ENCODE measurements around the gene FLVCR2.

FLVCR2 gene

GRCh38 chr14:75578102-75578785, at the start of gene FLVCR2:
Gene FLVCR2, plus strand, starts transcription at chr14:75578620. Its CDS starts 353 bp downstream, at chr14:75578973.
- DNase-seq, result peak; percentile 53

- no peak for DNase-seq
Measured at GRCh38 chr14:75531256-75531655, 47.2 kb upstream of the FLVCR2 start.

- DNase-seq, result no peak
Measured at GRCh38 chr14:75531660-75532317, 46.6 kb upstream of the FLVCR2 start.

GRCh38 chr14:75533791-75534555, 44.4 kb upstream of the FLVCR2 start:
- DNase-seq, result no peak

- no peak for DNase-seq
Measured at GRCh38 chr14:75535164-75535898, 43.1 kb upstream of the FLVCR2 start.

- no peak for DNase-seq
Measured at GRCh38 chr14:75537071-75537470, 41.3 kb upstream of the FLVCR2 start.

GRCh38 chr14:75539162-75539560, 39.3 kb upstream of the FLVCR2 start:
- no peak for DNase-seq

- DNase-seq, result peak; percentile 38
Measured at GRCh38 chr14:75539561-75540478, 38.6 kb upstream of the FLVCR2 start.

- no peak for DNase-seq
Measured at GRCh38 chr14:75540479-75540851, 38.0 kb upstream of the FLVCR2 start.

GRCh38 chr14:75542588-75543091, 35.8 kb upstream of the FLVCR2 start:
- DNase-seq, result peak; percentile 81

- DNase-seq, result no peak
Measured at GRCh38 chr14:75543253-75543652, 35.2 kb upstream of the FLVCR2 start.

GRCh38 chr14:75543786-75544185, 34.6 kb upstream of the FLVCR2 start:
- no peak for DNase-seq

GRCh38 chr14:75545907-75546306, 32.5 kb upstream of the FLVCR2 start:
- no peak for DNase-seq

GRCh38 chr14:75547552-75548250, 30.7 kb upstream of the FLVCR2 start:
- no peak for DNase-seq

- no peak for DNase-seq
Measured at GRCh38 chr14:75548544-75548943, 29.9 kb upstream of the FLVCR2 start.

GRCh38 chr14:75549169-75549568, 29.3 kb upstream of the FLVCR2 start:
- DNase-seq, result no peak

- no peak for DNase-seq
Measured at GRCh38 chr14:75551021-75551420, 27.4 kb upstream of the FLVCR2 start.

GRCh38 chr14:75553157-75553556, 25.3 kb upstream of the FLVCR2 start:
- DNase-seq, result no peak

GRCh38 chr14:75553761-75554364, 24.6 kb upstream of the FLVCR2 start:
- DNase-seq, result no peak

- no peak for DNase-seq
Measured at GRCh38 chr14:75554482-75554881, 23.9 kb upstream of the FLVCR2 start.

- DNase-seq, result no peak
Measured at GRCh38 chr14:75558440-75558839, 20.0 kb upstream of the FLVCR2 start.
